HUES48 (cell line): Measurements from ENCODE around the gene ASMT.
"Not testable (repeated sequence)": the region's sequence is repeated elsewhere in the genome, so short reads cannot be mapped to it uniquely, and the experiment has no call there.

Experiments used
- H3K27ac ChIP-seq: one replicate; pipeline ENCODE4 v1.7.0; 2013; ENCODE audit warnings: low read depth, low read length, inconsistent platforms
- H3K27me3 ChIP-seq: 2 replicates; pipeline ENCODE4 v1.6.1; 2013; ENCODE audit warnings: mild to moderate bottlenecking, low read length; ENCODE audit not compliant: control insufficient read depth, insufficient read depth
- H3K36me3 ChIP-seq: 2 replicates; pipeline ENCODE4 v1.6.1; 2013; ENCODE audit warnings: low read length; ENCODE audit not compliant: control insufficient read depth, insufficient read depth
- H3K4me1 ChIP-seq: 2 replicates; pipeline ENCODE4 v1.6.1; 2013; ENCODE audit warnings: mild to moderate bottlenecking, low read length; ENCODE audit not compliant: control insufficient read depth, insufficient read depth
- H3K4me3 ChIP-seq: 2 replicates; pipeline ENCODE4 v1.5.1; 2013; ENCODE audit warnings: mild to moderate bottlenecking, low read depth, low read length
- H3K9ac ChIP-seq: 2 replicates; pipeline ENCODE4 v1.6.1; 2013; ENCODE audit warnings: mild to moderate bottlenecking, low read depth, low read length, moderate library complexity
- H3K9me3 ChIP-seq: 2 replicates; pipeline ENCODE4 v1.6.1; 2013; ENCODE audit warnings: low read length; ENCODE audit not compliant: control insufficient read depth, insufficient read depth

Gene ASMT

GRCh38 chrX:1614927-1615326, at the start of gene ASMT:
ASMT (plus strand) TSS chrX:1615059; CDS start chrX:1615200, 141 bp downstream.
- Histone ChIP-seq H3K27ac (no peak within 1 kb of the TSS), H3K27me3 (no peaks in the 10 kb centered on the region), H3K36me3 (no peaks in the 10 kb centered on the region), H3K4me3 (no peak within 1 kb of the TSS), H3K4me1 (no peaks in the 10 kb centered on the region), H3K9me3 (no peaks in the 10 kb centered on the region), H3K9ac (no peak within 1 kb of the TSS)

- H3K4me1 ChIP-seq, H3K9ac ChIP-seq: not testable (repeated sequence)
Observed at GRCh38 chrX:1574181-1574580, 40.7 kb upstream of the ASMT start.

GRCh38 chrX:1576201-1576992, 38.5 kb upstream of the ASMT start:
- Histone ChIP-seq H3K9ac (no peak overlapping the region), H3K4me1 (no peaks in the 10 kb centered on the region), H3K4me3 (no peak overlapping the region), H3K27ac (no peak overlapping the region), H3K36me3 (no peaks in the 10 kb centered on the region), H3K27me3 (no peaks in the 10 kb centered on the region), H3K9me3 (peaks cover 4% of the 10 kb centered on the region)

More at GRCh38 chrX:1574181-1574580, 40.7 kb upstream of the ASMT start:
- not testable (repeated sequence) for H3K4me3 ChIP-seq, H3K9me3 ChIP-seq, H3K27me3 ChIP-seq, H3K27ac ChIP-seq, H3K36me3 ChIP-seq

- Histone ChIP-seq H3K9me3 (peaks cover 4% of the 10 kb centered on the region), H3K4me3 (no peak overlapping the region), H3K4me1 (no peaks in the 10 kb centered on the region), H3K27me3 (no peaks in the 10 kb centered on the region), H3K9ac (no peak overlapping the region), H3K36me3 (no peaks in the 10 kb centered on the region), H3K27ac (no peak overlapping the region)
Observed at GRCh38 chrX:1577845-1578244, 37.0 kb upstream of the ASMT start.

GRCh38 chrX:1578511-1579173, 36.2 kb upstream of the ASMT start:
- H3K9ac ChIP-seq, result no peak overlapping the region
- no peak overlapping the region for H3K27ac ChIP-seq
- no peaks in the 10 kb centered on the region for H3K4me1 ChIP-seq
- H3K27me3 ChIP-seq, result no peaks in the 10 kb centered on the region
- peaks cover 4% of the 10 kb centered on the region for H3K9me3 ChIP-seq
- H3K4me3 ChIP-seq, result no peak overlapping the region
- no peaks in the 10 kb centered on the region for H3K36me3 ChIP-seq

- H3K9me3 ChIP-seq, result peaks cover 4% of the 10 kb centered on the region
- H3K36me3 ChIP-seq, result no peaks in the 10 kb centered on the region
- no peaks in the 10 kb centered on the region for H3K4me1 ChIP-seq
- no peak overlapping the region for H3K9ac ChIP-seq
- H3K27me3 ChIP-seq, result no peaks in the 10 kb centered on the region
- H3K4me3 ChIP-seq, result no peak overlapping the region
- H3K27ac ChIP-seq, result no peak overlapping the region
Observed at GRCh38 chrX:1581132-1581531, 33.7 kb upstream of the ASMT start.

- Histone ChIP-seq H3K4me3 (no peak overlapping the region), H3K27ac (no peak overlapping the region), H3K36me3 (no peaks in the 10 kb centered on the region), H3K9ac (no peak overlapping the region), H3K4me1 (no peaks in the 10 kb centered on the region), H3K27me3 (no peaks in the 10 kb centered on the region), H3K9me3 (peaks cover 4% of the 10 kb centered on the region)
Observed at GRCh38 chrX:1582686-1583437, 32.0 kb upstream of the ASMT start.

- Histone ChIP-seq H3K36me3 (no peaks in the 10 kb centered on the region), H3K9me3 (peaks cover 4% of the 10 kb centered on the region), H3K4me1 (no peaks in the 10 kb centered on the region), H3K9ac (no peak overlapping the region), H3K27me3 (no peaks in the 10 kb centered on the region), H3K27ac (no peak overlapping the region), H3K4me3 (no peak overlapping the region)
Observed at GRCh38 chrX:1584237-1585011, 30.4 kb upstream of the ASMT start.

- no peaks in the 10 kb centered on the region for H3K4me1 ChIP-seq
- H3K27ac ChIP-seq, result no peak overlapping the region
- no peak overlapping the region for H3K9ac ChIP-seq
- no peaks in the 10 kb centered on the region for H3K36me3 ChIP-seq
- H3K27me3 ChIP-seq, result no peaks in the 10 kb centered on the region
- no peak overlapping the region for H3K4me3 ChIP-seq
- no peaks in the 10 kb centered on the region for H3K9me3 ChIP-seq
Observed at GRCh38 chrX:1587161-1587560, 27.7 kb upstream of the ASMT start.

- no peaks in the 10 kb centered on the region for H3K27me3 ChIP-seq
- peaks cover 15% of the 10 kb centered on the region for H3K36me3 ChIP-seq
- H3K9me3 ChIP-seq, result no peaks in the 10 kb centered on the region
- H3K9ac ChIP-seq, result no peak overlapping the region
- peaks cover 3% of the 10 kb centered on the region; the same call in 1 of the 2 replicates for H3K4me1 ChIP-seq
- H3K27ac ChIP-seq, result no peak overlapping the region
- H3K4me3 ChIP-seq, result no peak overlapping the region
Observed at GRCh38 chrX:1589356-1590130, 25.3 kb upstream of the ASMT start.
